ENCODE results near the gene PARD3. TPM values are rescaled to one million over a fixed set of nuclear protein-coding genes. Genes with fewer than 3 reads are reported as not detected.
A peak's percentile ranks its signal among the peaks of the same experiment; 100 is the strongest.

The PARD3 gene
- total RNA-seq, 2 donors from 2014 or later = 41.7 to 48.8 TPM

GRCh38 chr10:34255035-34255434, 560.1 kb downstream of the PARD3 start:
- H3K9ac ChIP-seq (ENCODE audit: low read depth in 2 of 2, low read length in 2 of 2) = no peak overlapping the region
- no peak for TF ChIP-seq CTCF (IDR thresholded peaks at IDR 0.05)
- H3K4me3 ChIP-seq = no peak overlapping the region
- no peaks in the 10 kb centered on the region for H3K4me1 ChIP-seq
- H3K27ac ChIP-seq = no peak overlapping the region
- intact Hi-C loops (cut with DNase I) = no loop called here
- H3K36me3 ChIP-seq = no peaks in the 10 kb centered on the region
- H3K27me3 ChIP-seq = no peaks in the 10 kb centered on the region
- DNase-seq = peak; percentile 45
- H3K9me3 ChIP-seq = no peaks in the 10 kb centered on the region

GRCh38 chr10:34254596-34254995, 560.5 kb downstream of the PARD3 start:
- H3K36me3 ChIP-seq = no peaks in the 10 kb centered on the region
- TF ChIP-seq CTCF (IDR thresholded peaks at IDR 0.05) = no peak
- no peaks in the 10 kb centered on the region for H3K4me1 ChIP-seq
- DNase-seq = peak; percentile 50
- intact Hi-C loops (cut with DNase I) = no loop called here
- no peaks in the 10 kb centered on the region for H3K27me3 ChIP-seq
- no peaks in the 10 kb centered on the region for H3K9me3 ChIP-seq
- H3K27ac ChIP-seq = no peak overlapping the region
- H3K9ac ChIP-seq (ENCODE audit: low read depth in 2 of 2, low read length in 2 of 2) = no peak overlapping the region
- H3K4me3 ChIP-seq = no peak overlapping the region

- Histone ChIP-seq H3K9me3 (no peaks in the 10 kb centered on the region), H3K27ac (no peak overlapping the region), H3K9ac (ENCODE audit: low read depth in 2 of 2, low read length in 2 of 2) (no peak overlapping the region), H3K27me3 (no peaks in the 10 kb centered on the region), H3K36me3 (no peaks in the 10 kb centered on the region), H3K4me1 (no peaks in the 10 kb centered on the region), H3K4me3 (no peak overlapping the region)
- TF ChIP-seq CTCF (IDR thresholded peaks at IDR 0.05) = no peak
- intact Hi-C loops (cut with DNase I) = no loop called here
- DNase-seq = no peak
Measured at GRCh38 chr10:34252111-34252510, 563.0 kb downstream of the PARD3 start.

- TF ChIP-seq CTCF (IDR thresholded peaks at IDR 0.05) = no peak
- Histone ChIP-seq H3K4me1 (no peaks in the 10 kb centered on the region), H3K36me3 (no peaks in the 10 kb centered on the region), H3K9ac (ENCODE audit: low read depth in 2 of 2, low read length in 2 of 2) (no peak overlapping the region), H3K9me3 (no peaks in the 10 kb centered on the region), H3K4me3 (no peak overlapping the region), H3K27ac (no peak overlapping the region), H3K27me3 (no peaks in the 10 kb centered on the region)
- DNase-seq = no peak
- intact Hi-C loops (cut with DNase I) = no loop called here
Measured at GRCh38 chr10:34251177-34251576, 563.9 kb downstream of the PARD3 start.

GRCh38 chr10:34250722-34251121, 564.4 kb downstream of the PARD3 start:
- intact Hi-C loops (cut with DNase I) = no loop called here
- H3K4me3 ChIP-seq = no peak overlapping the region
- no peak for TF ChIP-seq CTCF (IDR thresholded peaks at IDR 0.05)
- H3K27me3 ChIP-seq = no peaks in the 10 kb centered on the region
- no peak overlapping the region for H3K9ac ChIP-seq (ENCODE audit: low read depth in 2 of 2, low read length in 2 of 2)
- no peaks in the 10 kb centered on the region for H3K9me3 ChIP-seq
- H3K4me1 ChIP-seq = no peaks in the 10 kb centered on the region
- no peak for DNase-seq
- H3K36me3 ChIP-seq = no peaks in the 10 kb centered on the region
- no peak overlapping the region for H3K27ac ChIP-seq

GRCh38 chr10:34249634-34250033, 565.5 kb downstream of the PARD3 start:
- H3K36me3 ChIP-seq = no peaks in the 10 kb centered on the region
- no peaks in the 10 kb centered on the region for H3K9me3 ChIP-seq
- TF ChIP-seq CTCF (IDR thresholded peaks at IDR 0.05) = no peak
- DNase-seq = no peak
- no peak overlapping the region for H3K9ac ChIP-seq (ENCODE audit: low read depth in 2 of 2, low read length in 2 of 2)
- no peaks in the 10 kb centered on the region for H3K4me1 ChIP-seq
- H3K4me3 ChIP-seq = no peak overlapping the region
- no peak overlapping the region for H3K27ac ChIP-seq
- intact Hi-C loops (cut with DNase I) = no loop called here
- H3K27me3 ChIP-seq = no peaks in the 10 kb centered on the region

Measured in colonic mucosa (tissue), 4 donors.